Measurements from ENCODE around the gene NPHS1. TPM values are rescaled to one million over a fixed set of nuclear protein-coding genes. Genes with fewer than 3 reads are reported as not detected.

NPHS1 gene
- total and polyA plus RNA-seq, 2 of the 8 experiments (the other 6 are each of a cell fraction or from before 2014, with no cell fraction given) = 1.3 to 1.4 TPM

- Histone ChIP-seq H4K5ac (ENCODE audit: insufficient read length, low read depth, low read length) (no peak overlapping the region), H3K14ac (ENCODE audit: insufficient read length) (no peak overlapping the region), H3K27ac (ENCODE audit: low read depth, low read length) (no peak overlapping the region), H2BK12ac (ENCODE audit: low read depth, low read length) (no peak overlapping the region), H4K8ac (ENCODE audit: extremely low read depth, insufficient read depth, low read length) (no peak overlapping the region; the same call in 1 of the 2 replicates), H3K9ac (replicated peaks in 1 of 4; ENCODE audit: extremely low read depth in 1 of 4, low read depth in 3 of 4, low read length in 3 of 4) (no peak overlapping the region), H3K4me2 (ENCODE audit: insufficient read depth in 1 of 2, low read depth in 2 of 2, low read length in 2 of 2) (no peak overlapping the region), H3K23me2 (ENCODE audit: low read depth, low read length) (peaks cover 4% of the 10 kb centered on the region; the same call in 1 of the 2 replicates), H3K4me1 (replicated peaks in 1 of 4; ENCODE audit: control insufficient read depth in 3 of 4, insufficient read depth in 4 of 4, low read length in 3 of 4) (peaks cover 0 to 5% (median 1%) of the 10 kb centered on the region in 4 experiments; a peak in 5 of 7 replicates), H2BK15ac (ENCODE audit: low read length) (no peak overlapping the region), H3K4me3 (ENCODE audit: extremely low read depth in 1 of 4, insufficient read depth in 2 of 4, low read depth in 3 of 4, low read length in 4 of 4) (no peak overlapping the region), H2BK5ac (ENCODE audit: low read depth, low read length) (no peak overlapping the region), H2AK5ac (ENCODE audit: low read depth, low read length) (no peak overlapping the region), H3K18ac (ENCODE audit: extremely low read depth, low read length) (no peak overlapping the region), H2BK120ac (replicated peaks; ENCODE audit: low read depth, low read length) (no peak overlapping the region), H2AFZ (ENCODE audit: low read length) (no peak overlapping the region), H4K91ac (replicated peaks; ENCODE audit: insufficient read length, low read length) (no peak overlapping the region), H3K4ac (replicated peaks; ENCODE audit: insufficient read length, low read depth, low read length) (no peak overlapping the region), H3K56ac (replicated peaks; ENCODE audit: insufficient read length, low read depth, low read length) (no peak overlapping the region), H2BK20ac (ENCODE audit: low read length) (no peak overlapping the region), H3K79me2 (ENCODE audit: control insufficient read depth in 1 of 2, insufficient read depth in 2 of 2, low read length in 2 of 2) (peaks cover 0 to 8% of the 10 kb centered on the region in 2 experiments; a peak in 1 of 4 replicates), H3K79me1 (ENCODE audit: low read depth, low read length) (no peaks in the 10 kb centered on the region; the same call in 1 of the 2 replicates), H3K36me3 (ENCODE audit: control insufficient read depth in 2 of 4, insufficient read depth in 4 of 4, low read length in 3 of 4) (peaks cover 10 to 43% (median 17%) of the 10 kb centered on the region in 4 experiments), H4K20me1 (replicated peaks in 1 of 2; ENCODE audit: control insufficient read depth in 1 of 2, insufficient read depth in 2 of 2, low read length in 2 of 2) (peaks cover 0 to 3% of the 10 kb centered on the region in 2 experiments), H3K9me3 (ENCODE audit: insufficient read depth in 2 of 2, low read depth in 1 of 2, low read length in 1 of 2) (no peaks in the 10 kb centered on the region), H3K27me3 (replicated peaks in 1 of 4; ENCODE audit: control insufficient read depth in 3 of 4, extremely low read depth in 1 of 4, insufficient read depth in 3 of 4, low read length in 3 of 4) (no peaks in the 10 kb centered on the region), H3K23ac (ENCODE audit: insufficient read length) (no peak overlapping the region)
- 94% methylated on average over 17 of the region's 21 CpGs; no CpG with 5 or more reads in 1 of the 2 experiments for WGBS, 2 experiments (ENCODE audit: extremely low coverage in 1 of 2, insufficient coverage in 1 of 2, insufficient read length in 1 of 2, insufficient replicate concordance in 2 of 2, low coverage in 1 of 2, low lambda C conversion rate in 2 of 2, missing lambda C conversion rate in 1 of 2)
- DNase-seq (ENCODE audit: low read depth in 1 of 2, low spot score in 2 of 2) (no peak), FAIRE-seq (no peak)
- ChIA-PET POLR2A (ENCODE audit: partially characterized antibody) (interaction anchor here (0.6 to 1.4 kb wide), 3 partner anchors 8 to 611 kb away, joined by 3 to 4 read pairs (median 3); no protein-coding TSS in a partner anchor), CTCF (ENCODE audit: partially characterized antibody) (interaction anchor here (0.8 kb wide), 1 partner anchor 14 kb away, joined by 3 read pairs; no protein-coding TSS in a partner anchor)
- TF ChIP-seq ASH2L (IDR thresholded peaks at IDR 0.05; ENCODE audit: low read length) (no peak), BACH1 (IDR thresholded peaks at IDR 0.05; ENCODE audit: low read length) (no peak), YY1 (IDR thresholded peaks at IDR 0.05; ENCODE audit: low read depth, low read length) (no peak), GABPA (IDR thresholded peaks at IDR 0.05; ENCODE audit: borderline replicate concordance, insufficient read depth, low read length) (no peak), HDAC6 (IDR thresholded peaks at IDR 0.05; ENCODE audit: low read depth, low read length) (no peak), BRCA1 (IDR thresholded peaks at IDR 0.05; ENCODE audit: low read depth, low read length) (no peak), POU5F1 (IDR thresholded peaks at IDR 0.05; ENCODE audit: low read depth, low read length) (no peak), SUZ12 (IDR thresholded peaks at IDR 0.05; ENCODE audit: low read length) (no peak), SP4 (IDR thresholded peaks at IDR 0.05; ENCODE audit: low read length) (no peak), NRF1 (IDR thresholded peaks at IDR 0.05; ENCODE audit: low read depth, low read length) (no peak), TCF12 (IDR thresholded peaks at IDR 0.05; ENCODE audit: low read depth, low read length) (no peak), HDAC2 (IDR thresholded peaks at IDR 0.05; ENCODE audit: borderline replicate concordance in 1 of 2, low read depth in 2 of 2, low read length in 2 of 2) (no peak), KDM5A (IDR thresholded peaks at IDR 0.05; ENCODE audit: low read length) (no peak)
These were observed 43.8 kb upstream of the NPHS1 start for GRCh38 chr19:35895911-35896642.
